Measurements from ENCODE around the gene HMCN2. TPM values are rescaled to one million over a fixed set of nuclear protein-coding genes. Genes with fewer than 3 reads are reported as not detected.

Gene HMCN2
- total RNA-seq, 4 donors from 2014 or later, result 1.8 to 46.7 (median 24.4) TPM

DNA sequence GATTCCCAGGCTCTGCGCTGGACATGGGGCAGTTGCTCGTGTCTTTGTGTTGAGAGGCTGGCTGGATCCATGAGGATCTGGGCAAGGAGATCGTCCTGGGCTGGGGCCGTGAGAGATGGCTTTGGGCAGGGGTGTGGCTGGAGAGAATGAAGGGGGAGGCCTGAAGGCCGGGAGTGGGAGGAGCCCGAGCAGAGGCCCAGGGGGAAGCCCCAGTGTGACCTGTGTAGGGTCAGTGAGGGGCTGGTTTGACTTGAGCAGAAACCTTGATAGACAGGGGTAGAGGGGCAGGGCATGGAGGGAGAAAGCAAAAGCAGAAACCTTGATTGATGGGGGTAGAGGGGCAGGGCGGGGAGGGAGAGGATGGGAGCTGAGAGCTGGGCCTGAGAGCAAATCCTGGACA is 124.8 kb downstream of the HMCN2 start:
- Histone ChIP-seq H3K27ac (no peak overlapping the region), H3K9me3 (no peaks in the 10 kb centered on the region), H3K4me1 (no peaks in the 10 kb centered on the region), H3K36me3 (no peaks in the 10 kb centered on the region), H3K4me3 (no peak overlapping the region), H3K27me3 (no peaks in the 10 kb centered on the region)
- no peak for TF ChIP-seq POLR2A (IDR thresholded peaks at IDR 0.05)
- TF ChIP-seq, protein P1, sequence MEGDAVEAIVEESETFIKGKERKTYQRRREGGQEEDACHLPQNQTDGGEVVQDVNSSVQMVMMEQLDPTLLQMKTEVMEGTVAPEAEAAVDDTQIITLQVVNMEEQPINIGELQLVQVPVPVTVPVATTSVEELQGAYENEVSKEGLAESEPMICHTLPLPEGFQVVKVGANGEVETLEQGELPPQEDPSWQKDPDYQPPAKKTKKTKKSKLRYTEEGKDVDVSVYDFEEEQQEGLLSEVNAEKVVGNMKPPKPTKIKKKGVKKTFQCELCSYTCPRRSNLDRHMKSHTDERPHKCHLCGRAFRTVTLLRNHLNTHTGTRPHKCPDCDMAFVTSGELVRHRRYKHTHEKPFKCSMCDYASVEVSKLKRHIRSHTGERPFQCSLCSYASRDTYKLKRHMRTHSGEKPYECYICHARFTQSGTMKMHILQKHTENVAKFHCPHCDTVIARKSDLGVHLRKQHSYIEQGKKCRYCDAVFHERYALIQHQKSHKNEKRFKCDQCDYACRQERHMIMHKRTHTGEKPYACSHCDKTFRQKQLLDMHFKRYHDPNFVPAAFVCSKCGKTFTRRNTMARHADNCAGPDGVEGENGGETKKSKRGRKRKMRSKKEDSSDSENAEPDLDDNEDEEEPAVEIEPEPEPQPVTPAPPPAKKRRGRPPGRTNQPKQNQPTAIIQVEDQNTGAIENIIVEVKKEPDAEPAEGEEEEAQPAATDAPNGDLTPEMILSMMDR (IDR thresholded peaks at IDR 0.05), result no peak
- intact Hi-C loops (cut with DNase I; ENCODE audit: low total_unique reads), result no loop called here
- no peak for DNase-seq

DNA sequence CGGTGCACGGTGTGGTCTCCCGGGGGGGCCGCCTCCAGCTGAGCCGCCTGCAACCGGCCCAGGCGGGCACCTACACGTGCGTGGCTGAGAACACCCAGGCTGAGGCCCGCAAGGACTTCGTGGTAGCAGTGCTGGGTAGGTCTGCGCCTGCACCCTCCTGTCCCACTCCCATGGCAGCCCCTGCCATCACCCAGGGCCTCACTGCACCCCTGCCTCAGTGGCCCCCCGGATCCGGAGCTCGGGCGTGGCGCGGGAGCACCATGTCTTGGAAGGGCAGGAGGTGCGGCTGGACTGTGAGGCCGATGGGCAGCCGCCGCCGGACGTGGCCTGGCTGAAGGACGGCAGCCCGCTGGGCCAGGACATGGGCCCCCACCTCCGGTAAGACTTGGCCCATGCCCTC is 125.4 kb downstream of the HMCN2 start:
- no peak for DNase-seq
- Histone ChIP-seq H3K4me3 (no peak overlapping the region), H3K36me3 (no peaks in the 10 kb centered on the region), H3K4me1 (no peaks in the 10 kb centered on the region), H3K9me3 (no peaks in the 10 kb centered on the region), H3K27me3 (no peaks in the 10 kb centered on the region), H3K27ac (no peak overlapping the region)
- intact Hi-C loops (cut with DNase I; ENCODE audit: low total_unique reads), result no loop called here
- TF ChIP-seq, protein P1 (IDR thresholded peaks at IDR 0.05), result no peak
- no peak for TF ChIP-seq POLR2A (IDR thresholded peaks at IDR 0.05)

DNA sequence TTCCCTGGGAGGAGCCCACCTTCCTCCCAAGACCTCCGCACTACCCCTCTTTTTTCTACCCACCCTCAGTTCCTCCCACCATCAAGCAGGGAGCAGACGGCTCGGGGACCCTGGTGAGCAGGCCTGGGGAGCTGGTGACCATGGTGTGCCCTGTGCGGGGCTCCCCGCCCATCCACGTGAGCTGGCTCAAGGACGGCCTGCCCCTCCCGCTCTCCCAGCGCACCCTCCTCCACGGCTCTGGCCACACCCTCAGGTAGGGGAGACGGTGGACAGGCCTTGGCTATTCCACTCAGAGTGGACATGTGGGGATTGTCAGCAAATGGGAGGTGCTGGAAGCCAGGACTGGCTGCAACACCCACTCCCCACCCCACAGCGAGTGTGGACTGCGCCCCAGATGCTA is 126.3 kb downstream of the HMCN2 start:
- no peak for DNase-seq
- Histone ChIP-seq H3K27ac (no peak overlapping the region), H3K36me3 (no peaks in the 10 kb centered on the region), H3K9me3 (no peaks in the 10 kb centered on the region), H3K4me1 (no peaks in the 10 kb centered on the region), H3K4me3 (no peak overlapping the region), H3K27me3 (no peaks in the 10 kb centered on the region)
- intact Hi-C loops (cut with DNase I; ENCODE audit: low total_unique reads), result no loop called here
- no peak for TF ChIP-seq POLR2A (IDR thresholded peaks at IDR 0.05)
- TF ChIP-seq, protein P1 (IDR thresholded peaks at IDR 0.05), result no peak

DNA sequence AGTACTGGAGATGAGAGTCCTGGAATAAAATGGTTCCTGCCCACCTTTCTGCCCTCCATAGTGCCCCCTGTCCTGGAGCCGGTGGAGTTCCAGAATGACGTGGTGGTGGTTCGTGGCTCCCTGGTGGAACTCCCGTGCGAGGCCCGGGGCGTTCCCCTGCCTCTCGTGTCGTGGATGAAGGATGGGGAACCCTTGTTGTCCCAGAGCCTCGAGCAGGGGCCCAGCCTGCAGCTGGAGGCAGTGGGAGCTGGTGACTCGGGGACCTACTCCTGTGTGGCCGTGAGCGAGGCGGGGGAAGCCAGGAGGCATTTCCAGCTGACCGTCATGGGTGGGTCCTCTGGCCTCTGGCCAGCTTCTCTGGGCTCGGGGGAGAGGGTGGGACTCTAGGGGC is 128.1 kb downstream of the HMCN2 start:
- no peaks in the 10 kb centered on the region for H3K4me1 ChIP-seq
- H3K27me3 ChIP-seq, result no peaks in the 10 kb centered on the region
- H3K36me3 ChIP-seq, result no peaks in the 10 kb centered on the region
- DNase-seq, result no peak
- H3K27ac ChIP-seq, result no peak overlapping the region
- H3K4me3 ChIP-seq, result no peak overlapping the region
- no peak for TF ChIP-seq POLR2A (IDR thresholded peaks at IDR 0.05)
- TF ChIP-seq, protein P1 (IDR thresholded peaks at IDR 0.05), result no peak
- intact Hi-C loops (cut with DNase I; ENCODE audit: low total_unique reads), result no loop called here
- no peaks in the 10 kb centered on the region for H3K9me3 ChIP-seq

DNA sequence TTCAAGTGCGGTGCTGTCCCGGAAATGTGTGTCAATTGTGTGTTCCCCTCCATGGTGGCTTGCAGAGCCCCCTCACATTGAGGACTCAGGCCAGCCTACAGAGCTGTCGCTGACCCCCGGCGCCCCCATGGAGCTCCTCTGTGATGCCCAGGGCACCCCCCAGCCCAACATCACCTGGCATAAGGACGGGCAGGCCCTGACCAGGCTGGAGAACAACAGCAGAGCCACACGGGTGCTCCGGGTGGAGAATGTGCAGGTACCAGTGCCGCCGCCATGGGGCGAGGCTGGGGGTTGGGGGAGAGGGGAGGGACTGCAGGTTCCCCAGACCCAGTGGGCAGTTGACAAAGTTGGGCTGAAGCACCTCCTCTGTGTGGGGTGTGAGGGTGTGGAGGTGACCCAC is 128.8 kb downstream of the HMCN2 start:
- H3K9me3 ChIP-seq, result no peaks in the 10 kb centered on the region
- no peak for DNase-seq
- H3K27me3 ChIP-seq, result no peaks in the 10 kb centered on the region
- intact Hi-C loops (cut with DNase I; ENCODE audit: low total_unique reads), result no loop called here
- no peaks in the 10 kb centered on the region for H3K36me3 ChIP-seq
- no peak for TF ChIP-seq POLR2A (IDR thresholded peaks at IDR 0.05)
- TF ChIP-seq, protein P1 (IDR thresholded peaks at IDR 0.05), result no peak
- no peak overlapping the region for H3K4me3 ChIP-seq
- H3K27ac ChIP-seq, result no peak overlapping the region
- H3K4me1 ChIP-seq, result no peaks in the 10 kb centered on the region

Measured in uterus (tissue), 4 donors.